ENCODE measurements around the gene SLF2. TPM values are rescaled to one million over a fixed set of nuclear protein-coding genes. Genes with fewer than 3 reads are reported as not detected.

The SLF2 gene
- total and polyA plus RNA-seq, 2 of the 8 experiments (the other 6 are each of a cell fraction or from before 2014, with no cell fraction given) = 5.5 to 20.9 TPM

- Histone ChIP-seq H3K23ac (ENCODE audit: insufficient read length) (no peak overlapping the region), H3K4me2 (ENCODE audit: insufficient read depth in 1 of 2, low read depth in 2 of 2, low read length in 2 of 2) (no peak overlapping the region), H3K14ac (ENCODE audit: insufficient read length) (no peak overlapping the region), H2BK5ac (ENCODE audit: low read depth, low read length) (no peak overlapping the region), H3K18ac (ENCODE audit: extremely low read depth, low read length) (no peak overlapping the region), H2BK20ac (ENCODE audit: low read length) (no peak overlapping the region), H3K79me2 (ENCODE audit: control insufficient read depth in 1 of 2, insufficient read depth in 2 of 2, low read length in 2 of 2) (no peaks in the 10 kb centered on the region), H3K4me3 (ENCODE audit: extremely low read depth in 1 of 4, insufficient read depth in 2 of 4, low read depth in 3 of 4, low read length in 4 of 4) (no peak overlapping the region), H4K20me1 (replicated peaks in 1 of 2; ENCODE audit: control insufficient read depth in 1 of 2, insufficient read depth in 2 of 2, low read length in 2 of 2) (no peaks in the 10 kb centered on the region), H2BK15ac (ENCODE audit: low read length) (no peak overlapping the region), H3K23me2 (ENCODE audit: low read depth, low read length) (no peaks in the 10 kb centered on the region; the same call in 1 of the 2 replicates), H3K79me1 (ENCODE audit: low read depth, low read length) (no peaks in the 10 kb centered on the region), H2BK120ac (replicated peaks; ENCODE audit: low read depth, low read length) (no peak overlapping the region), H4K8ac (ENCODE audit: extremely low read depth, insufficient read depth, low read length) (no peak overlapping the region), H4K91ac (replicated peaks; ENCODE audit: insufficient read length, low read length) (no peak overlapping the region), H3K56ac (replicated peaks; ENCODE audit: insufficient read length, low read depth, low read length) (no peak overlapping the region), H3K9me3 (ENCODE audit: insufficient read depth in 2 of 2, low read depth in 1 of 2, low read length in 1 of 2) (no peaks in the 10 kb centered on the region), H2BK12ac (ENCODE audit: low read depth, low read length) (no peak overlapping the region), H3K27me3 (replicated peaks in 1 of 4; ENCODE audit: control insufficient read depth in 3 of 4, extremely low read depth in 1 of 4, insufficient read depth in 3 of 4, low read length in 3 of 4) (no peaks in the 10 kb centered on the region), H3K36me3 (ENCODE audit: control insufficient read depth in 2 of 4, insufficient read depth in 4 of 4, low read length in 3 of 4) (no peaks in the 10 kb centered on the region), H2AFZ (ENCODE audit: low read length) (no peak overlapping the region), H4K5ac (ENCODE audit: insufficient read length, low read depth, low read length) (no peak overlapping the region), H2AK5ac (ENCODE audit: low read depth, low read length) (no peak overlapping the region), H3K9ac (replicated peaks in 1 of 4; ENCODE audit: extremely low read depth in 1 of 4, low read depth in 3 of 4, low read length in 3 of 4) (no peak overlapping the region), H3K27ac (ENCODE audit: low read depth, low read length) (no peak overlapping the region), H3K4me1 (replicated peaks in 1 of 4; ENCODE audit: control insufficient read depth in 3 of 4, insufficient read depth in 4 of 4, low read length in 3 of 4) (peaks cover 0 to 6% (median 3%) of the 10 kb centered on the region in 4 experiments; a peak in 3 of 7 replicates), H3K4ac (replicated peaks; ENCODE audit: insufficient read length, low read depth, low read length) (no peak overlapping the region)
- CTCF ChIA-PET (ENCODE audit: partially characterized antibody) = interaction anchor here (0.8 to 3.0 kb wide), 9 partner anchors 7 to 328 kb away, joined by 3 to 19 read pairs (median 3); no protein-coding TSS in a partner anchor
- 77% methylated on average over 4 of the region's 4 CpGs; no CpG with 5 or more reads in 1 of the 2 experiments for WGBS, 2 experiments (ENCODE audit: extremely low coverage in 1 of 2, insufficient coverage in 1 of 2, insufficient read length in 1 of 2, insufficient replicate concordance in 2 of 2, low coverage in 1 of 2, low lambda C conversion rate in 2 of 2, missing lambda C conversion rate in 1 of 2)
- POLR2A ChIA-PET (ENCODE audit: partially characterized antibody) = interaction anchor here (0.8 kb wide), 1 partner anchor 12 kb away, joined by 3 read pairs; no protein-coding TSS in a partner anchor
- FAIRE-seq (no peak), DNase-seq (ENCODE audit: low read depth in 1 of 2, low spot score in 2 of 2) (peak in 1 of 2 experiments; percentile 22)
- TF ChIP-seq JUND (IDR thresholded peaks at IDR 0.05; ENCODE audit: low read length) (no peak), POLR2A (IDR thresholded peaks at IDR 0.05; ENCODE audit: control extremely low read depth in 1 of 2, low read depth in 2 of 2, low read length in 2 of 2) (no peak), EGR1 (IDR thresholded peaks at IDR 0.05; ENCODE audit: borderline replicate concordance, low read depth, low read length) (no peak), GTF2F1 (IDR thresholded peaks at IDR 0.05; ENCODE audit: borderline replicate concordance, low read depth, low read length) (no peak), PHF8 (conservative IDR thresholded peaks at IDR 0.05; ENCODE audit: low read depth, low read length) (no peak), CTBP2 (IDR thresholded peaks at IDR 0.05; ENCODE audit: borderline replicate concordance, insufficient read depth, insufficient read length, low read length) (no peak)
Observed at GRCh38 chr10:100895346-100895745, 17.4 kb upstream of the SLF2 start.
